Measurements from ENCODE around the gene FAF1.
"Not testable (repeated sequence)": the region's sequence is repeated elsewhere in the genome, so short reads cannot be mapped to it uniquely, and the experiment has no call there.

FAF1 gene

GRCh38 chr1:50833216-50833615, 126.9 kb downstream of the FAF1 start:
- no peak for DNase-seq

- no peak for DNase-seq
These were observed 127.9 kb downstream of the FAF1 start for GRCh38 chr1:50832167-50832566.

DNA sequence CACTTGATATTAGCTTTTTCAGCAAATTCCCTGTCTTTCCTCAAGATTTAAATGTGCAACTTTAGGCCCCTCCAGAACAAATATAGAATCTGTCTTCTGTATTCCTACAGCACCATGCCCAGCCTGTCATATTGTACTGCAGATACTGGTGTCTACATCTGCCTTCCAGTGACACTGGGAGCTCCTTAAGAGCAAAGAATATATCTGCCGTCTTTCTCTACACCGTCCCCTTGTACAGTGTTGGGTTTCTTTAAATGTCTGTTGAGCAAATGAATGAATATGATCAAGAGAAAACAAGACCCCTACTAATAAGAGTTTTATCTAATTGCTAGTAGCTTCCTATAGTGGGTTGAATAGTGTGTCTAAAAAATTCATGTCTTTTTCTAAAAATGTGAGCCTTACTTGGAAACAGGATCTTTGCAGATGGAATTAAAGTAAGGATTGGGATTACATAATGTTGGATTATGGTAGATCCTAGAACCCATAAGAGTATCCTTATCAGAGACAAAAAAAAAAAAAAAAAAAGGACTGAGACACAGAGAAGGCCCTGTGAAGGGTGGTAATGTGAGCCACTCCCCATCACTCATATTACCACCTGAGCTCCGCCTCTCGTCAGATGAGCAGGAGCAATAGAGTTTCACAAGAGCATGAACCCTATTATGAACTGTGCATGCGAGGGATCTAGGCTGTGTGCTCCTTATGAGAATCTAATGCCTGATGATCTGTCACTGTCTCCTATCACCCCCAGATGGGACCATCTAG, 128.6 kb downstream of the FAF1 start:
- DNase-seq, result no peak

- no peak for DNase-seq
These were observed 129.4 kb downstream of the FAF1 start for GRCh38 chr1:50830621-50831020.

DNA sequence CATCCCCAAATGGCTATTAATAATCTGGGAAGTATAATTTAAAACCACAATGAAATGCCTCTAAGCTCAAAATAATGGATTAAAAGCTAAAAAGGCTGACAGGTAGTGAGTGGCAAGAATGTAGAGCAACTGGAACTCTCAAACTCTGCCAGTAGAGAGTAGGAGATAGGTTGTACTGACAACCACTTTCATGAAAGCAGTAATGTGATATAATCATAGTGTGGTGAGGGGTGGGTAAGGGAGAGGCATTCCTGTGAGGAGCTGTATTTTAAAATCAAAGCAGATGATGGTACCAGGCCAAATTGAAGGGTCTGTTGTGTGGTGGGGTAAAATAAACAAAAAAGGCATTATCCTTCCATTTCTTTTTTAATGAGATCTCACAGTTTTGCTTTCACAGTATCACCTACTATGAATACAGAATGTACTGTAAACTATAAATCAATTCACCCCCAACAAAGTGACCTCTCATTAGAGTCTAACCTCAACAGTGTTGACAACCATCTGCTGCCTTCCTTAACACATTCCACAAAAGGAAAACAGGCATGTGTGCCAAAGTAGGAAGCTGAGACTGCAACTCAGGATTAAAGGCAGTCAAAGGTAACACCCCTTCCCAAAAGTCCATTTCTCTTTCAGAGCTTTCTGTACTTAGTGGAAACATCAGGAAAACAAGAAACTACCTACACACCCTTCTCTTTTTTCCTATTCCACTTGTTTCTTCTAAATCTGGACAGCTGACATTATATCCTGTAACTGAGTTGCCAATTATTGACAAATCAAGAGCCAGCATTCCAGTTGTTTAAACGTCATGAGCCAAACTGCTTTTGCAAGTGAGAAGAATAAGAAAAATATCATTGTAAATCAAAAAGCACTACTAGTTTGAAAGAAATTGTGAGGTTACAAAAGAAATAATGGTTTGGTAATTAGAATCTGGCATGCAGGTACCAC, 130.8 kb downstream of the FAF1 start:
- DNase-seq, result no peak

DNA sequence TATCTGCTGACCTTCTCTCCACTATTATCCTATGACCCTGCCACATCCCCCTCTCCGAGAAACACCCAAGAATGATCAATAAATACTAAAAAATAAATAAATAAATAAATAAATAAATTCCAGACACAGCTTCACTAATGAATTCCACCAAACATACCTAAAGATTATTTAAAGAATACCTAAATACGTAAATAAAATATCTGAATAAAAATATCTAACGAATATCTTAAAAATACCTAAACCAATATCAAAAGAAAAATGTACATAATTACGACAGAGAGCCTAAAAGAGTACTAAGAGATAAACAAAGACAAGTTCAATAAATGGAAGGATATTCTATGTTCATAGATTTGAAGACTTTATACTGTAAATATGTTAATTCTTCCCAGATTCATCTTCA, 132.5 kb downstream of the FAF1 start:
- DNase-seq, result no peak

- not testable (repeated sequence) for DNase-seq
These were observed 133.3 kb downstream of the FAF1 start for GRCh38 chr1:50826792-50827191.

- no peak for DNase-seq
These were observed 137.9 kb downstream of the FAF1 start for GRCh38 chr1:50822035-50822776.

DNA sequence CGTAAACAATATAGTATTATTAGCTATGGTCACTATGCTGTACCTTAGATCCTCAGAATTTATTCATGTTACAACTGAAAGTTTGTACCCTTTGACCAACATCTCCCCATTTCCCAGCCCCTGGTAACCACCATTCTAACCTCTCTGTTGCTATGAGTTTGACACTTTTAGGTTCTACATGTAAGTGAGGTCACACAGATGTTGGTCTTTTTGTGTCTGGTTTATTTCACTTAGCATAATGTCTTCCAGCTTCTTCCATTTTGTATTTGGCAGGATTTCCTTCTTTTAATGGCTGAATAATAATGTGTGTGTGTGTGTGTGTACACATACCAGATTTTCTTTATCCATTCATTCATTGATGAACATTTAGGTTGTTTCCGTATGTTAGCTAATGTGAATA, 139.5 kb downstream of the FAF1 start:
- DNase-seq, result no peak

GRCh38 chr1:50812346-50812745, 147.7 kb downstream of the FAF1 start:
- DNase-seq, result no peak

- DNase-seq, result no peak
These were observed 151.8 kb downstream of the FAF1 start for GRCh38 chr1:50808296-50808695.

DNA sequence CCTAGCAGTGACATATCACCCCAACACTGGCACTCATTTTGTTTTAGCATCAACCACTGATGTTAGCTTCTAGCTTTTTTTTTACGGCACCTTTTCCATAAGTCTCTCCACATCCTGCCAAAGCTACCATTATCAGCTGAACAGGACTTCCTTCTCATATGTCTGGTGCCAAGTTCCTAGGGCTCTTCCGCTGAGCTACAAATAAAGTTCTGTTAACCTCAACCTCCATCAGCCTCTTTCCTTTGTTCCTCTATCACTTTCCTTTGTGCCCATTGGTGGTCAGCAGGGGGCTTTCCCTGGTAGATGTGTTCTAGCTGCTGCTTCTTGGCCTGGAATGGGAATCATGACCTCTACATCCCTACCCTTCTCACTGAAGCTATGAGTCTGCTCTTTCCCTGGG, 163.8 kb downstream of the FAF1 start:
- no peak for DNase-seq

- no peak for DNase-seq
These were observed 166.5 kb downstream of the FAF1 start for GRCh38 chr1:50793521-50793920.

- no peak for DNase-seq
These were observed 172.8 kb downstream of the FAF1 start for GRCh38 chr1:50787266-50787665.

DNA sequence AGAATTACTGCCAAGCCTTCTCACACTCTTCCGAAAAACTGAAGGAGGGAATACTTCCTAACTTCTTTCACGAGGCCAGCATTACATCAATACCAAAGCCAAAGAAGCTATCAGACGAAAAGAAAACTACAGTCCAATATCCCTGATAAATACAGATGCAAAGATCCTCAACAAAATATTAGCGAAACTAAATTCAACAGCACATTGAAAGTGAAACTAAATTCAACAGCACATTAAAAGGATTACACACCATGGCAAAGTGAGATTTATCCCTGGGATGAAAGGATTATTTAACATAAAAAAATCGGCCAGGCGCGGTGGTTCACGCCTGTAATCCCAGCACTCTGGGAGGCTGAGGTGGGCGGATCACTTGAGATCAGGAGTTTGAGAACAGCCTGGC, 176.8 kb downstream of the FAF1 start:
- no peak for DNase-seq

DNA sequence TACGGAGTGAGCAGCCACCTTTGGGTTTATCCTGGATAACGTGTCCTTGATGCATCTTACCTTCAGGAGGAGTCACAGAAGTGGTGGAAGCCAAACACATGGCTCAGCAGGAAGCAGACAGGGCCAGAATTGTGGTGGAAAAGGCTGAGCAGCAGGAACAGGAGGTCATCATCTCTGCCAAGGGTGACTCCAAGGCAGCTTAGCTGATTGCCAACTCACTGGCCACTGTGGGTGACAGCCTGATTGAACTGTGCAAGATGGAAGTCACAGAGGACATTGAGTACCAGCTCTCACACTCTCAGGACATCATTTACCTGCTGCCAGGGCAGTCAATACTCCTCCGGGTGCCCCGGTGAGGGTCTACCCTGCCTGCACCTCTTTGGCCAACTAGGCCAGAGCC, 179.3 kb downstream of the FAF1 start:
- no peak for DNase-seq

- no peak for DNase-seq
These were observed 180.3 kb downstream of the FAF1 start for GRCh38 chr1:50779801-50780200.

GRCh38 chr1:50775740-50776139, 184.3 kb downstream of the FAF1 start:
- DNase-seq, result no peak

DNA sequence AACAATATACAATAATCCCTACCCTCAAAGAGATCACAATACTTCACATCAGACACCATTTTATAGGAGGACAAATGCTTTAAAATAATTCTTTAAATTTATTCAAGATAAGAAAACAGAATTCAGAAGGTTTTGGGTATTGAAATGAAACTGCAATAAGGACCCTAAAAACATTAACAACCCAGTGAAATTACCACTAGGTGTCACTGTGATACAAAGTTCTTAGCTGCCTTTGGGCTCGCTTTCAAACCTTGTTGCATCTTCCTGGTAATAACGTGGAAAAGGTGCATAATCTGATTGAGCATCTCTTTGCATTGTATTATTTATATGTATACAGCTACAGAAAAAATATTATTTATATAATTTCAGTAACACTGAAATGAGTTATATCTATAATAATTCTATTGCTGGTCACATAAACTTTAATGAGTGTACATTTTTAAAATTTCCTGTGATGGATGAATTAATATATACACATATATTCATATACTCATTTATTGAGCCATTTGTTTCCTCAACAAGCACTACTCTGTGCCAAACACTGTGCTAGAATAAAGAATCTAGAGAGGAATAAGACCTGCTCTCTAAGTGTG, 185.2 kb downstream of the FAF1 start:
- DNase-seq, result no peak

GRCh38 chr1:50766688-50767087, 193.4 kb downstream of the FAF1 start:
- DNase-seq, result no peak

- not testable (repeated sequence) for DNase-seq
These were observed 203.5 kb downstream of the FAF1 start for GRCh38 chr1:50756543-50756942.

DNA sequence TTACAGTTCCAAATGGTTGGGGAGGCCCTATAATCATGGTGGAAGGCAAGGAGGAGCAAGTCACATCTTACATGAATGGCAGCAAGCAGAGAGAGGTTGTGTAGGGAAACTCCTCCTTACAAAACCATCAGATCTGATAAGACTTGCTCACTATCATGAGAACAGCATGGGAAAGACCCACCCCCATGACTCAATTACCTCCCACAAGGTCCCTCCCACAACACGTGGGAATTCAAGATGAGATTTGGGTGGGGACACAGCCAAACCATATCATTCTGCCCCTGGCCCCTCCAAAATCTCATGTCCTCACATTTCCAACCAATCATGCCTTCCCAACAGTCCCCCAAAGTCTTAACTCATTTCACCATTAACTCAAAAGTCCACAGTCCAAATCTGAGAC, 205.3 kb downstream of the FAF1 start:
- not testable (repeated sequence) for DNase-seq

DNA sequence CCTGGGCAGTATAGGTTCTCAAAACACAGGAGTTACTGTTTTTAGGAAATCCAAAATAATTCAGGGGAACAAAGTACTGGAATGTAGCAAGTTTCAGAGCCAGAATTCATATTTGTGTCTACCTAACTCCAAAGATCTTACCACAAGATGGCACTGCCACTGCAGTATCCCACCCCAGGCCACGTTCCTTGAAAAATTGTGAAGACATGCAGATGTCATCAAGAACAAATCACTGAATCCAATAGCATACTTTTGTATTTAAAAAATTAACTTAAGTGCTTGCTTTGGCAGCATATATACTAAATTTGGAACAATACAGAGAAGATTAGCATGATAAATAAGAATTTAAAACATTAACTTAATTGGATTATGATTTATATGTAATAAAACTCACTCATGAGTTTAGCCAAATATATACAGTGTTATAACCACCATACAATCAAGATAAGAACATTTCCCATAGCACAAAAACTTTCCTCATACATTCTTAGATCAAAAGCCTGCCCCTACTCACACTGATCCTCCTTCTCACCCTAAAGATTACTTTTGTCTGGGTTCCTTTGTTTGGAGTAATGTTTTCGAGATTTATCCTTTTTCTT, 209.9 kb downstream of the FAF1 start:
- no peak for DNase-seq

Measured in activated T-cell treated with anti-CD3 and anti-CD28 coated beads for 4 hours (primary cell).